RWPE1 (cell line): Measurements from ENCODE around the gene KRT7.
A peak's percentile ranks its signal among the peaks of the same experiment; 100 is the strongest.

Experiments used
- CTCF ChIA-PET: fragments of 350-600 bp; sonication (Branson Sonifier 250); formaldehyde crosslinking; extraction: SDS; loops from one replicate; lab custom pipeline; 2021; lab: Yijun Ruan, JAX
- POLR2A ChIA-PET: fragments of 400-600 bp; formaldehyde crosslinking; extraction: SDS; loops from one replicate; lab custom pipeline; 2020; ENCODE audit warnings: antibody characterized with exemption; ENCODE audit not compliant: low non-redundant PET; lab: Yijun Ruan, JAX
- DNase-seq: peaks from one replicate; pipeline ENCODE4 v3.0.0; 2012; ENCODE audit warnings: low spot score
- H3K27ac ChIP-seq: fragments of 450-650 bp; 2 replicates; pipeline ENCODE4 v1.5.1; 2017
- TF ChIP-seq, protein P1 (sequence below): fragments of 450-650 bp; conservative IDR thresholded peaks from 2 replicates; pipeline ENCODE4 v1.5.1; 2017; ENCODE audit warnings: low read depth, mild to moderate bottlenecking

Gene KRT7

DNA sequence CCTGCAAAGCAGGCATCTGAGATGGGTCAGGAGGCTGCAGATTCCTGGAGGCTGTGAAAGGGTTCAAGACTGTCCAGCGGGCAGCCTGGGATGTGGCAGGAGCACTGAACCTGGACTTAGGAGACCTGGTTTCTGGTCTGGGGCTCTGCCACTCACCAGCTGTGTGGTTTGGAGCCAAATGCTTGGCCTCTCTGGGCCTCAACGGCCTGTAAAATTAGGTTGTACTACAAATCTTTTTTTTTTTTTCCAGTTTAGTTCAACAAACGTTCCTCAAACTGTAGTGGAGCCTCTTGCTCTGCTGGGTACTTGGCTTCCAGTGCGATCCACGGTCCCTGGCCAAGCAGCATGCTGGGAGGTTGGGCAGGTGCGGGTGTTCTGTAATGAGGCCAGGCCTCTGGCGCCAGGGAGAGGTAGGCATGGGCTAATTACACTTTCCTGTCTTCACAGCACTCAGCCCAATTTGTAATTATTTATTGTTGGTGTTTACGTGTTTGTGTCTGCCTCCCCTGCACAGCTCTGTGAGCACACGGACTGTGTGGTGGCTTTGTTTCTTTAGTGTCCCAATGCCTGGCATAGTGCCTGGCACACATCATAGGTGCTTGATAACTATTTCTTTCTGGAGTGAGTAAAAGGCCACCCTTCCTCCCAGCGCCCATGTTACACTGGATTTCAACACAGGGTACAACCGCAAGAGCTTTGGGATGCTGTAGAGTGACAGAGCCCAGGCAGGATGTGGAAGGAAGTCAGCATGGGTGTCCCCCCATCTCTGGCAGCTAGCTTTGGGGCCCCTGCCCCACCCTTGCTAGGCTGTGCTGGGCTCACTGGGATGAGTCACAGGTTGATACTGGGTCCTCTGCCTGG, 35.4 kb upstream of the KRT7 start:
- no peak for DNase-seq
- ChIA-PET CTCF (no interaction called here), POLR2A (no interaction called here)
- TF ChIP-seq, protein P1, sequence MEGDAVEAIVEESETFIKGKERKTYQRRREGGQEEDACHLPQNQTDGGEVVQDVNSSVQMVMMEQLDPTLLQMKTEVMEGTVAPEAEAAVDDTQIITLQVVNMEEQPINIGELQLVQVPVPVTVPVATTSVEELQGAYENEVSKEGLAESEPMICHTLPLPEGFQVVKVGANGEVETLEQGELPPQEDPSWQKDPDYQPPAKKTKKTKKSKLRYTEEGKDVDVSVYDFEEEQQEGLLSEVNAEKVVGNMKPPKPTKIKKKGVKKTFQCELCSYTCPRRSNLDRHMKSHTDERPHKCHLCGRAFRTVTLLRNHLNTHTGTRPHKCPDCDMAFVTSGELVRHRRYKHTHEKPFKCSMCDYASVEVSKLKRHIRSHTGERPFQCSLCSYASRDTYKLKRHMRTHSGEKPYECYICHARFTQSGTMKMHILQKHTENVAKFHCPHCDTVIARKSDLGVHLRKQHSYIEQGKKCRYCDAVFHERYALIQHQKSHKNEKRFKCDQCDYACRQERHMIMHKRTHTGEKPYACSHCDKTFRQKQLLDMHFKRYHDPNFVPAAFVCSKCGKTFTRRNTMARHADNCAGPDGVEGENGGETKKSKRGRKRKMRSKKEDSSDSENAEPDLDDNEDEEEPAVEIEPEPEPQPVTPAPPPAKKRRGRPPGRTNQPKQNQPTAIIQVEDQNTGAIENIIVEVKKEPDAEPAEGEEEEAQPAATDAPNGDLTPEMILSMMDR: no peak
- H3K27ac ChIP-seq: peak overlapping the region; percentile 92

DNA sequence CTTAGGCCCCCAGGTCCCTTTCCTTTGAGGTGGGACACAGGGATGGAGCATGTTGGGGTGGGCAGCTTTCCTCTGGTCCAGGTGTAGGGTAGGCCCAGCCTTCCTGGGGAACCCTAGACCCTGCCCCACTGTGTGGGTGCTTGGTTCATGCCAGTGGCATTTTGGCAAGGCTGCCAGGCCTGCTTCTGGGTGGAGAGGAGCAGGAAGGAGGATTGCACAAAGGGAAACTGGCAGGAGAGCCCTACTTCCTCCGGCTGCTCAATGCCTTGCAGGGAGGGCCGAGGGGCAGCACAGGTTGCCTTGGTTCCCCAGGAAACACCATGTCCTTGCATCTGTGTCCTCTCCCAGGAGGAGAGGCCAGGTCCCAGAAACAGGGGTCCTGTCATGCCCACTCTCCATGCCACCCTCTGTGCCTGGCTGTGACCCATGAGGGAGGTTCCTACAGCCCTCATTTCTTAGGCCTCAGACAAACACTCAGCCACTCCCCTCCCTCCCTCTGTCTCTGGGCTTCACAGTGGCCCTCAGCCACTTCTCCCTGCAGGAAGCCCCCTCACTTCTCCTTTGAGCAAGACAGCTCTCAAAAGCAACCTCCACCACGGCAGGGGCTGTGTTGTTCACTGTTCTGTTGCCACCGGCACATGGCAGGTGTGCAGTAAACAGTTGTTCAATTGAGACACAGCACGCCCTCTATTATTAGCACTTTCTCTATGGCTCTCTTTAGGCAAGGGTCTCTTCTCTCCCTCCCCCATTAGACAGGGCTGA, 34.4 kb upstream of the KRT7 start:
- CTCF ChIA-PET: no interaction called here
- POLR2A ChIA-PET: no interaction called here
- DNase-seq: no peak
- TF ChIP-seq, protein P1: no peak
- H3K27ac ChIP-seq: peak overlapping the region; percentile 92

DNA sequence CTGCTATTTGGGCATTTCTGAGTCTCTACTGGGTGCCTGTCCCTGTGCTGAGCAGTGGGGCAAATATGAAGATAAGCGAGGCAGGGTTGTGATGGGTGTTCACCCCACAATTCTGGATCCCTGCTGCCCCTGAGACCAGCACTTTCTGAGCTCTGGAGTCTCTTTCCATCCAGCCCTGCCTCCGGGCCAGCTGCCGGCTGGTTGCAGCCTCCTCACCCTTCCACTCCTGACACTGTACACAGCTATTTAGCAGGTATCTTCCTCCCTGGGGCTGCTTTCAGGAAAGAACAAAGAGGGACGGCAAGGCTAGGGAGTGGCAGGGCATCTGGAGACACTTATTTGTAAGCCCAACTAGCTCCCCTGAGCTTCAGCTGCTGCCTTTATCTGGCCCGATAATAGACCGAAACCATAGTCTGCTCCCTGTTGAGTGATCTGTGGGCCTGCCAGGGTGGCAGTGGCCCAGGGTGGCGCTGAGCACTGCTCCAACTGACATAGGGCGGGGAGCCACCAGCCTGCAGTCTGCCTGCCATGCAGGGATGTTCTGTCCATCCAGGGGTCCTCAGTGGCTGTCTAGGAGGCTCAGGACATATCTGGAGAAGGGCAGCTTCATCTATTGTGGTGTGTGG, 33.6 kb upstream of the KRT7 start:
- H3K27ac ChIP-seq: peak overlapping the region; percentile 92
- no peak for DNase-seq
- POLR2A ChIA-PET: no interaction called here
- CTCF ChIA-PET: interaction anchor here (1.3 kb wide), 1 partner anchor 14 kb away, joined by 3 read pairs; no protein-coding TSS in a partner anchor
- TF ChIP-seq, protein P1: no peak

DNA sequence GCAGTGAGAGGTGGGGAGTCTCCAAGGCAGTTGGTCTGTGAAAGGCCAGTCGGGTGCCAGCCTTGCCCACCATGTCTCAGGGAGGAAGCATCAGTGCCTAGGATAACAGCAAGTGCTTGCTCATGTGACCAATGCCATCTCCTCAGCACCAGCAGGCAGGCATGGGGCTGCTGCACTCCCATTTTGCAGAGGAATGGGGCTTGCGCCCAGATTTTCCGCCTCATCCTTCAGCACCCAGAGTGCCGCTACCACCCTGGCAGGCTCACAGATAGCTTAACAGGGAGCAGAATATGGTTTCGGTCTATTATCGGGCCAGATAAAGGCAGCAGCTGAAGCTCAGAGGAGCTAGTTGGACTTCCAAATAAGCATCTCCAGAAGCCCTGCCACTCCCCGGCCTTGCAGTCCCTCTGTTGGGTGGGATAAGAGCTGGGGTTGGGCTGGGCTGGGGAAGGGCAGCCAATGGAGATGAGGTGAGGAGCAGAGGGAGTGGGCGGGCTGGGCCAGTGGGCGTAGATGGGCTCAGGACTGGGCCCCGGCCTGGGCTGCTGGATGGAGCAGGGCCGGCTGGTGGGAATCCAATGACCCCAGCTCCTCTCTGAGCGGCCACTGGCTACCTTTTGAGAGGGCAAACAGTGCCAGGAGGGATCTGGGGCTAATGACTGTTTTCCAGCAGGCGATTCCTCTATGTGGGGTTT, 32.8 kb upstream of the KRT7 start:
- DNase-seq: no peak
- TF ChIP-seq, protein P1: no peak
- ChIA-PET POLR2A (no interaction called here), CTCF (interaction anchor here (1.3 kb wide), 1 partner anchor 13 kb away, joined by 3 read pairs; no protein-coding TSS in a partner anchor)
- H3K27ac ChIP-seq: no peak overlapping the region

DNA sequence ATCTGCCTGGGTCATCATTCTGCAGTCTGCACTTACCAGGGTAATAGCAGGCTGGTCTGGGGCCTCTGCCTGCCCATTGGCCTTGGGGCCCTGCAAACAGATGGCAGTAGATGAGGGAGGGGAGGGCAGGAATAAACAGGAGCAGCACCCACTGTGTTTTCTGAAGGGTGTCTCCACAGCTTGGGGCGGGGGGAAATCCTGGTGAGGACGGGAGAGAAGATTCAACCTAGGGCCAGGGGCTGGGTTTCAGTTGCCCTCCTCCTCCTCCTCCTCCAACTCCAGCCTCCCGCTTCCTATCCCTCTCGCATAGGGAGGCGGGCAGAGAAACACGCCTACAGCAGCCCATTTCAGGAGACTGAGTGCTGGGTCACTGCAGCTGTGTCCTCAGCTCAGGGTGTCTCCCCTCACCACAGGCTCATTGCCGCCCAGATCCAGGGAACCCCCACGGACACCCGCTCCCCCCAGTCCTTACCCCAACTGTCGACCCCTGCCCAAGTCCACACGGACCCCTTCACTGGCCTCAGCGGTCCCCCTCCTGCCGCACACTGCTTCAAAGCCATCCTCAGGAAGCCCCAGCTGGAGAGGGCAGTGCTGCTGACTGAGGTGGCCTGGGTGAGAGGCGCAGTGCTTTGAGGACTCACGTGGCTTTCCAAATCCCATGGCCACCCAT, 32.1 kb upstream of the KRT7 start:
- H3K27ac ChIP-seq: no peak overlapping the region
- POLR2A ChIA-PET: no interaction called here
- CTCF ChIA-PET: interaction anchor here (1.3 kb wide), 1 partner anchor 12 kb away, joined by 3 read pairs; no protein-coding TSS in a partner anchor
- no peak for DNase-seq
- TF ChIP-seq, protein P1: no peak
